Measurements from ENCODE around the gene TIMMDC1. TPM values are rescaled to one million over a fixed set of nuclear protein-coding genes. Genes with fewer than 3 reads are reported as not detected.

Gene TIMMDC1
- total and polyA plus RNA-seq, 9 of the 15 experiments (the other 6 are each of a cell fraction or from before 2014, with no cell fraction given): 62.1 to 226 (median 86.6) TPM

DNA sequence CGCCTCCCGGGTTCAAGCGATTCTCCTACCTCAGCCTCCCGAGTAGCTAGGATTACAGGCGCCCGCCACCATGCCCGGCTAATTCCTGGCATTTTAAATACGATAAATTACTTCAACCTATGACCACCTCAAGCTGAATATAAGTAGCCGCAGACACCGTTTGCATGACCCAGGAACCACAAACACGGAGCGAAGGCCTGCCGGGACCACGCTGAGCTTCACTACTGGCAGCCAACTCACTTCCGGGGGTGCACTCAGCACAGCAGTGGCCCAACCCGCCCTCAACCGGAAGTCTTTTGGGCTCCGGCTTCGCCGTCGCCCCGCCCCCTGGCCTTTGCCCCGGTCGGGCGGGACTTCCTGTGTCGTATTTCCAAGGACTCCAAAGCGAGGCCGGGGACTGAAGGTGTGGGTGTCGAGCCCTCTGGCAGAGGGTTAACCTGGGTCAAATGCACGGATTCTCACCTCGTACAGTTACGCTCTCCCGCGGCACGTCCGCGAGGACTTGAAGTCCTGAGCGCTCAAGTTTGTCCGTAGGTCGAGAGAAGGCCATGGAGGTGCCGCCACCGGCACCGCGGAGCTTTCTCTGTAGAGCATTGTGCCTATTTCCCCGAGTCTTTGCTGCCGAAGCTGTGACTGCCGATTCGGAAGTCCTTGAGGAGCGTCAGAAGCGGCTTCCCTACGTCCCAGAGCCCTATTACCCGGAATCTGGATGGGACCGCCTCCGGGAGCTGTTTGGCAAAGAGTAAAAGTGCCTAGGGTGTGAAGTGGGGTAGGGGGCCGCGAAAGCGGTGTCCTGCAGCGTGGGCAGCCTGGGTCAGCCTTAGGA lies at the start of gene TIMMDC1 (continued):
- TF ChIP-seq CHCHD3 (CRISPR knock-in tag; IDR thresholded peaks at IDR 0.05) (no peak), TSC22D4 (tag; IDR thresholded peaks at IDR 0.05) (no peak), POLR3A (IDR thresholded peaks at IDR 0.05; ENCODE audit: borderline replicate concordance, extremely low read depth, insufficient read depth, insufficient read length) (no peak), ZFP1 (CRISPR knock-in tag; IDR thresholded peaks at IDR 0.05) (no peak), TARDBP (IDR thresholded peaks at IDR 0.05) (no peak), DDX20 (tag; IDR thresholded peaks at IDR 0.05; ENCODE audit: low read depth) (no peak), SP2 (IDR thresholded peaks at IDR 0.05; ENCODE audit: extremely low read depth, low read depth, low read length, poor library complexity, severe bottlenecking) (peak; percentile 41), SFPQ (IDR thresholded peaks at IDR 0.05; ENCODE audit: low read depth, low read length) (no peak), RFX1 (IDR thresholded peaks at IDR 0.05) (no peak), NCOA6 (IDR thresholded peaks at IDR 0.05) (no peak), NKRF (IDR thresholded peaks at IDR 0.05; ENCODE audit: borderline replicate concordance) (peak; percentile 76; the same call in 1 of the 2 replicates), SLC30A9 (CRISPR knock-in tag; IDR thresholded peaks at IDR 0.05) (no peak)
- TF ChIP-seq, protein P1, sequence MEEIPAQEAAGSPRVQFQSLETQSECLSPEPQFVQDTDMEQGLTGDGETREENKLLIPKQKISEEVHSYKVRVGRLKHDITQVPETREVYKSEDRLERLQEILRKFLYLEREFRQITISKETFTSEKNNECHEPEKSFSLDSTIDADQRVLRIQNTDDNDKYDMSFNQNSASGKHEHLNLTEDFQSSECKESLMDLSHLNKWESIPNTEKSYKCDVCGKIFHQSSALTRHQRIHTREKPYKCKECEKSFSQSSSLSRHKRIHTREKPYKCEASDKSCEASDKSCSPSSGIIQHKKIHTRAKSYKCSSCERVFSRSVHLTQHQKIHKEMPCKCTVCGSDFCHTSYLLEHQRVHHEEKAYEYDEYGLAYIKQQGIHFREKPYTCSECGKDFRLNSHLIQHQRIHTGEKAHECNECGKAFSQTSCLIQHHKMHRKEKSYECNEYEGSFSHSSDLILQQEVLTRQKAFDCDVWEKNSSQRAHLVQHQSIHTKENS (CRISPR knock-in tag; IDR thresholded peaks at IDR 0.05): no peak
- TF ChIP-seq, protein P2, sequence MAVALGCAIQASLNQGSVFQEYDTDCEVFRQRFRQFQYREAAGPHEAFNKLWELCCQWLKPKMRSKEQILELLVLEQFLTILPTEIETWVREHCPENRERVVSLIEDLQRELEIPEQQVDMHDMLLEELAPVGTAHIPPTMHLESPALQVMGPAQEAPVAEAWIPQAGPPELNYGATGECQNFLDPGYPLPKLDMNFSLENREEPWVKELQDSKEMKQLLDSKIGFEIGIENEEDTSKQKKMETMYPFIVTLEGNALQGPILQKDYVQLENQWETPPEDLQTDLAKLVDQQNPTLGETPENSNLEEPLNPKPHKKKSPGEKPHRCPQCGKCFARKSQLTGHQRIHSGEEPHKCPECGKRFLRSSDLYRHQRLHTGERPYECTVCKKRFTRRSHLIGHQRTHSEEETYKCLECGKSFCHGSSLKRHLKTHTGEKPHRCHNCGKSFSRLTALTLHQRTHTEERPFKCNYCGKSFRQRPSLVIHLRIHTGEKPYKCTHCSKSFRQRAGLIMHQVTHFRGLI (CRISPR knock-in tag; IDR thresholded peaks at IDR 0.05): no peak
- TF ChIP-seq, protein P3, sequence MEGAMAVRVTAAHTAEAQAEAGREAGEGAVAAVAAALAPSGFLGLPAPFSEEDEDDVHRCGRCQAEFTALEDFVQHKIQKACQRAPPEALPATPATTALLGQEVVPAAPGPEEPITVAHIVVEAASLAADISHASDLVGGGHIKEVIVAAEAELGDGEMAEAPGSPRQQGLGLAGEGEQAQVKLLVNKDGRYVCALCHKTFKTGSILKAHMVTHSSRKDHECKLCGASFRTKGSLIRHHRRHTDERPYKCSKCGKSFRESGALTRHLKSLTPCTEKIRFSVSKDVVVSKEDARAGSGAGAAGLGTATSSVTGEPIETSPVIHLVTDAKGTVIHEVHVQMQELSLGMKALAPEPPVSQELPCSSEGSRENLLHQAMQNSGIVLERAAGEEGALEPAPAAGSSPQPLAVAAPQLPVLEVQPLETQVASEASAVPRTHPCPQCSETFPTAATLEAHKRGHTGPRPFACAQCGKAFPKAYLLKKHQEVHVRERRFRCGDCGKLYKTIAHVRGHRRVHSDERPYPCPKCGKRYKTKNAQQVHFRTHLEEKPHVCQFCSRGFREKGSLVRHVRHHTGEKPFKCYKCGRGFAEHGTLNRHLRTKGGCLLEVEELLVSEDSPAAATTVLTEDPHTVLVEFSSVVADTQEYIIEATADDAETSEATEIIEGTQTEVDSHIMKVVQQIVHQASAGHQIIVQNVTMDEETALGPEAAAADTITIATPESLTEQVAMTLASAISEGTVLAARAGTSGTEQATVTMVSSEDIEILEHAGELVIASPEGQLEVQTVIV (CRISPR knock-in tag; IDR thresholded peaks at IDR 0.05; ENCODE audit: borderline replicate concordance): no peak
